HepG2 (cell line): ENCODE results near the gene SHISA4. TPM values are rescaled to one million over a fixed set of nuclear protein-coding genes. Genes with fewer than 3 reads are reported as not detected.

ENCODE experiments used
- ATAC-seq: fragments of 200-7000 bp; cut with Tn5 transposase; 3 replicates; pipeline ENCODE4 v1.9.1; 2020; ENCODE audit warnings: mild to moderate bottlenecking, moderate library complexity
- BruUV-seq: library from RNA; stranded (reverse); fragments of 400-500 nt; replicated peaks from 2 replicates; lab custom pipeline; 2021; lab: Mats Ljungman, UMichigan
- CTCF ChIA-PET: fragments of 300-600 bp; formaldehyde crosslinking; extraction: SDS; loops from one replicate; lab custom pipeline; 2021; ENCODE audit warnings: low total read pairs, inconsistent platforms, low intra/inter-chr PET ratio; lab: Yijun Ruan, JAX
- POLR2A ChIA-PET: fragments of 350-600 bp; sonication (Branson Sonifier 250); formaldehyde crosslinking; loops from one replicate; lab custom pipeline; 2020; ENCODE audit warnings: antibody characterized with exemption, inconsistent platforms; lab: Yijun Ruan, JAX
- DNase-seq: peaks from one replicate; pipeline ENCODE4 v3.0.0-alpha.2; 2015; ENCODE audit warnings: low spot score
- FAIRE-seq: peaks from 3 replicates; lab custom pipeline; 2011; peaks lifted over from hg19 to GRCh38; lab: Jason Lieb, UNC
- H2AFZ ChIP-seq: one replicate; pipeline ENCODE4 v1.6.1; 2011; ENCODE audit warnings: low read length, inconsistent platforms
- H3K27ac ChIP-seq: fragments of 300-600 bp; 3 replicates; pipeline ENCODE4 v1.8.0; 2011; ENCODE audit warnings: mixed run types, mild to moderate bottlenecking, mixed read lengths, low read length, inconsistent platforms; ENCODE audit not compliant: insufficient read depth; ENCODE audit errors: extremely low read length
- H3K27me3 ChIP-seq, 2 experiments: fragments of 200-600 bp in 1 of 2; 2 replicates in 1 of 2; 3 replicates in 1 of 2; pipeline versions ENCODE4 v1.6.0 to v1.8.0; 2011; ENCODE audit warnings: low read length in 2 of 2, mild to moderate bottlenecking in 2 of 2, moderate library complexity in 2 of 2, inconsistent platforms in 1 of 2; ENCODE audit not compliant: insufficient read depth in 2 of 2, control insufficient read depth in 1 of 2
- H3K36me3 ChIP-seq, 2 experiments: fragments of 200-600 bp in 1 of 2; replicated peaks in 1 of 2; 2 replicates in 1 of 2; 3 replicates in 1 of 2; pipeline versions ENCODE4 v1.5.1 to v1.8.0; 2011; ENCODE audit warnings: low read length in 2 of 2, inconsistent platforms in 1 of 2; ENCODE audit not compliant: insufficient read depth in 2 of 2, control insufficient read depth in 1 of 2
- H3K4me1 ChIP-seq: 2 replicates; pipeline ENCODE4 v1.5.1; 2012; ENCODE audit warnings: low read length, inconsistent platforms; ENCODE audit not compliant: insufficient read depth
- H3K4me2 ChIP-seq: 2 replicates; pipeline ENCODE4 v1.6.0; 2011; ENCODE audit warnings: low read depth, low read length, inconsistent platforms
- H3K4me3 ChIP-seq, 3 experiments: fragments of 200-600 bp in 1 of 3; sonication (generic), shearing (Covaris generic) in 1 of 3; replicated peaks in 1 of 3; 2 replicates each; pipeline ENCODE4 v1.5.1; 2011 to 2016; ENCODE audit warnings: low read length in 3 of 3, inconsistent platforms in 2 of 3, low read depth in 2 of 3, mild to moderate bottlenecking in 2 of 3, control low read depth in 1 of 3, mixed read lengths in 1 of 3; ENCODE audit not compliant: insufficient read depth in 1 of 3
- H3K79me2 ChIP-seq: one replicate; pipeline ENCODE4 v1.6.1; 2011; ENCODE audit warnings: low read length, inconsistent platforms; ENCODE audit not compliant: insufficient read depth
- H3K9ac ChIP-seq: 2 replicates; pipeline ENCODE4 v1.6.0; 2011; ENCODE audit warnings: mild to moderate bottlenecking, low read depth, low read length, inconsistent platforms; ENCODE audit not compliant: insufficient read depth
- H3K9me3 ChIP-seq: 2 replicates; pipeline ENCODE4 v1.5.1; 2012; ENCODE audit warnings: mild to moderate bottlenecking, low read length
- H4K20me1 ChIP-seq: 2 replicates; pipeline ENCODE4 v1.6.0; 2011; ENCODE audit warnings: inconsistent platforms, mild to moderate bottlenecking, low read length, moderate library complexity; ENCODE audit not compliant: insufficient read depth
- CTCF ChIP-seq: sonication (generic); formaldehyde crosslinking; IDR thresholded peaks from 2 replicates; pipeline ENCODE4 v1.5.0; 2020; ENCODE audit warnings: mild to moderate bottlenecking, missing genetic modification reagents, moderate library complexity
- HDAC1 ChIP-seq: sonication (generic); formaldehyde crosslinking; IDR thresholded peaks from 2 replicates; pipeline ENCODE4 v1.5.1; 2020; ENCODE audit warnings: mild to moderate bottlenecking, missing genetic modification reagents
- KLF15 ChIP-seq: sonication (generic); formaldehyde crosslinking; IDR thresholded peaks from 2 replicates; pipeline ENCODE4 v1.8.1; 2023; ENCODE audit warnings: borderline replicate concordance, mild to moderate bottlenecking, inconsistent platforms, missing genetic modification reagents, mixed read lengths
- NONO ChIP-seq, 2 experiments: fragments of 450-650 bp in 1 of 2; sonication (generic) in 1 of 2; formaldehyde crosslinking in 1 of 2; IDR thresholded peaks in 1 of 2; conservative IDR thresholded peaks in 1 of 2; 2 replicates each; pipeline versions ENCODE4 v1.6.1 to v1.8.0; 2017 to 2022; ENCODE audit warnings: mild to moderate bottlenecking in 1 of 2, missing genetic modification reagents in 1 of 2, moderate library complexity in 1 of 2
- PATZ1 ChIP-seq: sonication (generic); formaldehyde crosslinking; IDR thresholded peaks from 2 replicates; pipeline ENCODE4 v1.4.0; 2020; ENCODE audit warnings: missing genetic modification reagents
- PITX1 ChIP-seq: sonication (generic); formaldehyde crosslinking; IDR thresholded peaks from 2 replicates; pipeline ENCODE4 v1.5.1; 2020; ENCODE audit warnings: mild to moderate bottlenecking, missing genetic modification reagents
- SP5 ChIP-seq: IDR thresholded peaks from 2 replicates; pipeline ENCODE4 v1.6.1; 2016; ENCODE audit warnings: low read depth, borderline replicate concordance
- XBP1 ChIP-seq: sonication (generic); formaldehyde crosslinking; IDR thresholded peaks from 2 replicates; pipeline ENCODE4 v1.5.0; 2020; ENCODE audit warnings: missing genetic modification reagents
- ZMYM4 ChIP-seq: sonication (generic); formaldehyde crosslinking; IDR thresholded peaks from 2 replicates; pipeline ENCODE4 v1.8.1; 2023; ENCODE audit warnings: mild to moderate bottlenecking, missing genetic modification reagents
- ZNF12 ChIP-seq: sonication (generic); formaldehyde crosslinking; IDR thresholded peaks from 2 replicates; pipeline ENCODE4 v1.5.0; 2020; ENCODE audit warnings: missing genetic modification reagents
- ZNF121 ChIP-seq: sonication (generic); formaldehyde crosslinking; IDR thresholded peaks from 2 replicates; pipeline ENCODE4 v1.5.0; 2020; ENCODE audit warnings: mild to moderate bottlenecking, missing genetic modification reagents
- ZNF292 ChIP-seq: sonication (generic); formaldehyde crosslinking; IDR thresholded peaks from 2 replicates; pipeline ENCODE4 v1.8.1; 2022; ENCODE audit warnings: mild to moderate bottlenecking, low read depth, missing genetic modification reagents, borderline replicate concordance
- ZNF530 ChIP-seq: sonication (generic); formaldehyde crosslinking; IDR thresholded peaks from 2 replicates; pipeline ENCODE4 v1.5.0; 2020; ENCODE audit warnings: low read depth, mild to moderate bottlenecking, missing genetic modification reagents
- ZNF614 ChIP-seq: IDR thresholded peaks from 2 replicates; pipeline ENCODE4 v1.6.1; 2018; ENCODE audit warnings: missing biosample characterization, missing genetic modification reagents, inconsistent platforms, borderline replicate concordance
- ZNF619 ChIP-seq: sonication (generic); formaldehyde crosslinking; IDR thresholded peaks from 2 replicates; pipeline ENCODE4 v1.4.0; 2020; ENCODE audit warnings: mild to moderate bottlenecking, missing genetic modification reagents
- ZNF660 ChIP-seq: sonication (generic); formaldehyde crosslinking; IDR thresholded peaks from 2 replicates; pipeline ENCODE4 v1.5.1; 2020; ENCODE audit warnings: mild to moderate bottlenecking, low read depth, missing genetic modification reagents, borderline replicate concordance
- ZNF777 ChIP-seq: sonication (generic); formaldehyde crosslinking; IDR thresholded peaks from 2 replicates; pipeline ENCODE4 v1.4.0; 2020; ENCODE audit warnings: missing genetic modification reagents
- ZNF883 ChIP-seq: sonication (generic); formaldehyde crosslinking; IDR thresholded peaks from 2 replicates; pipeline ENCODE4 v1.5.1; 2020; ENCODE audit warnings: mild to moderate bottlenecking, missing genetic modification reagents; ENCODE audit errors: not compliant biosample characterization
- WGBS: methylation state at CpG from one replicate; pipeline ENCODE4 v1.1.6; 2017; ENCODE audit warnings: low lambda C conversion rate; 5-methylcytosine and 5-hydroxymethylcytosine counted together
- in situ Hi-C: cut with HindIII; loops from 2 replicates; pipeline ENCODE4 v1.10.0; 2017; ENCODE audit warnings: low pct_unique_long_range_greater_than_20kb; ENCODE audit not compliant: extremely low pct_ligation_motif_present
- intact Hi-C: fragments of 100-400 bp; cut with micrococcal nuclease; formaldehyde crosslinking; loops from one replicate; pipeline ENCODE4 v1.10.0; 2022; ENCODE audit not compliant: unreplicated experiment
- polyA plus RNA-seq, 8 experiments: library from polyadenylated mRNA; depleted of rRNA in 3 of 8; stranded (reverse) in 7 of 8; unstranded in 1 of 8; fragments of >200 nt; fragmentation: Illumina TruSeq in 4 of 8; extraction: Trizol in 4 of 8; gene quantifications; 2 replicates each; pipeline versions ENCODE4 v1.2.1 to v1.2.3, GENCODE V29; 2011 to 2016; ENCODE audit warnings: low read depth in 4 of 8, missing spikeins in 1 of 8, mixed read lengths in 1 of 8; ENCODE audit not compliant: insufficient read depth in 1 of 8
- total RNA-seq, 5 experiments: library from RNA; depleted of rRNA; stranded (reverse); fragments of >200 nt; fragmentation: Illumina TruSeq; extraction: Trizol; gene quantifications; 2 replicates each; pipeline ENCODE4 v1.2.3, GENCODE V29; 2016; ENCODE audit warnings: low read depth in 1 of 5
- TF ChIP-seq, protein P1 (sequence below): sonication (generic); formaldehyde crosslinking; IDR thresholded peaks from 2 replicates; pipeline ENCODE4 v1.5.1; 2020; ENCODE audit warnings: missing genetic modification reagents, mild to moderate bottlenecking, borderline replicate concordance

The SHISA4 gene
- total and polyA plus RNA-seq, 2 of the 13 experiments (the other 11 are each of a cell fraction or from before 2014, with no cell fraction given): 0.51 to 1.0 TPM

DNA sequence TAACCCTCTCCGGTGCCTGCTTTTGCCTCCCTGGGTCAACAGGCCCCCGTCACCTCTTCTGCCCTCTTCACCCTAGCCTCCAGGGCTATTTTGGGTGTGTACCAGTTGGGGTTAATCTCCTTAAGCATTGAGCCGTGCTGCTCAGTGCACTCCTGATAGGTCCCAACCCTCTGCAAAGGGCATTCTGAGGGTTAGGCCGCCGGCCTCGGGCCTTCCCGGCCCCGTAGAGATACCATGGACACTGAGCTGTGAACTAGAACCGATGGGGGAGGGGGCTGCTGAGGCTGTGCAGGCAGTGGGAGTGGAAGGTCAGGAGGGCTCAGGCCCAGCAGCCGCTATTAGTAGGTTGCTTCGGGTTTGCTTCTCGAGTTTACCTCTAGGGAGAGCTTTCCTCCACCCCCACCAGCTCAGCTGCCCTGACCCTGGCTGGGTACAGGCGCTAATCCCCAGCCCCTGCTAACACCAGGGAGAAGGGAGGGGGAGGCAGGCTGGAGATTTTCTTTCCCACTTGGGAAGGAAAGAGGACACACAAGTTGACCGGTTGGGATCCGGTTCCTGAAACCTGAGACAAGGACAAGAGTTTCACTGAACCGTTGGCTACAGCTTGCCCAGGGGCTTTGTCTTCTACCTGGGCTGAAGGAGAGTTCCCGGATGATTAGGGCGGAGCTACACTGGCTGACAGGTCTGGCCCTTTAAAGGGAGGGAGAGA, 52.9 kb downstream of the SHISA4 start:
- in situ Hi-C loops: no loop called here
- ATAC-seq (peak; percentile 87), FAIRE-seq (peak; percentile 63), DNase-seq (peak; percentile 49)
- WGBS: 3% methylated on average over 6 of the region's 18 CpGs
- H4K20me1 ChIP-seq: no peaks in the 10 kb centered on the region
- no peaks in the 10 kb centered on the region for H3K36me3 ChIP-seq
- intact Hi-C loops: no loop called here
- H3K4me2 ChIP-seq: peak overlapping the region; percentile 97
- H3K27ac ChIP-seq: peak overlapping the region; percentile 43
- ChIA-PET CTCF (no interaction called here), POLR2A (interaction anchor here (1.3 to 1.4 kb wide), 4 partner anchors 10 to 69 kb away, joined by 6 to 18 read pairs (median 7); partner anchors contain the start of genes ELF3, RNPEP and TIMM17A)
- peak overlapping the region; percentile 56 to 68 (median 60) for H3K4me3 ChIP-seq
- peaks cover 0 to 26% of the 10 kb centered on the region in 2 experiments; a peak in 3 of 5 replicates for H3K27me3 ChIP-seq
- H2AFZ ChIP-seq: peak overlapping the region; percentile 49
- H3K9ac ChIP-seq: peak overlapping the region; percentile 73
- no TSS peak for BruUV-seq
- no peaks in the 10 kb centered on the region for H3K79me2 ChIP-seq
- H3K9me3 ChIP-seq: no peaks in the 10 kb centered on the region
- peaks cover 18% of the 10 kb centered on the region for H3K4me1 ChIP-seq
- TF ChIP-seq ZMYM4: peak; percentile 62
- no peak for TF ChIP-seq NONO (IDR thresholded peaks at IDR 0.05)
- no peak; the same call in 1 of the 2 replicates for TF ChIP-seq NONO (CRISPR knock-in tag; conservative IDR thresholded peaks at IDR 0.05)
- peak; percentile 71; the same call in 1 of the 2 replicates for TF ChIP-seq ZNF292 (CRISPR knock-in tag)
- TF ChIP-seq ZNF883 (CRISPR knock-in tag): no peak
- no peak for TF ChIP-seq PATZ1 (CRISPR knock-in tag)
- 0 out of 2 replicates have a peak, but pooled peaks have one; percentile 33 for TF ChIP-seq ZNF619 (CRISPR knock-in tag)
- TF ChIP-seq HDAC1 (CRISPR knock-in tag): peak; percentile 49; the same call in 1 of the 2 replicates
- TF ChIP-seq ZNF530: no peak
- TF ChIP-seq XBP1 (CRISPR knock-in tag): no peak
- TF ChIP-seq PITX1 (CRISPR knock-in tag): peak; percentile 92
- TF ChIP-seq ZNF614: 0 out of 2 replicates have a peak, but pooled peaks have one; percentile 38
- TF ChIP-seq SP5 (CRISPR knock-in tag): 0 out of 2 replicates have a peak, but pooled peaks have one; percentile 22
- peak; percentile 37 for TF ChIP-seq CTCF (CRISPR knock-in tag)
- TF ChIP-seq, protein P1, sequence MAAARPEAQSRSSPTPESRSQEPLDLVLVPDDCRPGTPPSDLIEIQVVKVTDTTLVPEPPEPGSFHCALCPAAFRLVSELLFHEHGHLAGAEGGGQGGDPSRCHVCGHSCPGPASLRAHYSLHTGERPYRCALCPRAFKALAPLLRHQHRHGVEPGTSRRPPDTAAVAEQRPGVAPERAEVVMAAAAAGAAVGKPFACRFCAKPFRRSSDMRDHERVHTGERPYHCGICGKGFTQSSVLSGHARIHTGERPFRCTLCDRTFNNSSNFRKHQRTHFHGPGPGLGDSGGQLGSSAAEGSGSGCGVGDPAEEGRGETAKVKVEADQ (CRISPR knock-in tag): 0 out of 2 replicates have a peak, but pooled peaks have one; percentile 46
- TF ChIP-seq KLF15 (CRISPR knock-in tag): no peak
- TF ChIP-seq ZNF660 (CRISPR knock-in tag): no peak
- TF ChIP-seq ZNF12 (CRISPR knock-in tag): no peak
- TF ChIP-seq ZNF121 (CRISPR knock-in tag): peak; percentile 37; the same call in 1 of the 2 replicates
- 0 out of 2 replicates have a peak, but pooled peaks have one; percentile 24 for TF ChIP-seq ZNF777 (CRISPR knock-in tag)
